Keratinocyte (primary cell): ENCODE data around the gene PPY. TPM values are rescaled to one million over a fixed set of nuclear protein-coding genes. Genes with fewer than 3 reads are reported as not detected.

ENCODE experiments used
- DNase-seq: peaks from one replicate; pipeline ENCODE4 v3.0.0-alpha.2; 2011; ENCODE audit warnings: low read depth, missing footprints, low spot score
- FAIRE-seq: peaks from 2 replicates; lab custom pipeline; 2011; peaks lifted over from hg19 to GRCh38; lab: Jason Lieb, UNC
- H2AFZ ChIP-seq: 2 replicates; pipeline ENCODE4 v1.6.0; 2012; ENCODE audit warnings: low read length, control low read depth, inconsistent platforms; ENCODE audit not compliant: control insufficient read depth
- H3K27ac ChIP-seq: 2 replicates; pipeline ENCODE4 v1.5.1; 2011; ENCODE audit warnings: low read length; ENCODE audit not compliant: control insufficient read depth, insufficient read depth
- H3K27me3 ChIP-seq: 3 replicates; pipeline ENCODE4 v1.6.0; 2011; ENCODE audit warnings: low read length; ENCODE audit not compliant: control insufficient read depth, insufficient read depth; ENCODE audit errors: extremely low read depth
- H3K36me3 ChIP-seq, 2 experiments: 2 replicates in 1 of 2; 3 replicates in 1 of 2; pipeline ENCODE4 v1.5.1; 2011; ENCODE audit warnings: low read length in 2 of 2, mild to moderate bottlenecking in 1 of 2; ENCODE audit not compliant: control insufficient read depth in 2 of 2, insufficient read depth in 2 of 2; ENCODE audit errors: extremely low read depth in 1 of 2
- H3K4me1 ChIP-seq: 3 replicates; pipeline ENCODE4 v1.5.1; 2011; ENCODE audit warnings: low read length; ENCODE audit not compliant: control insufficient read depth, insufficient read depth; ENCODE audit errors: extremely low read depth
- H3K4me2 ChIP-seq: 3 replicates; pipeline ENCODE4 v1.6.0; 2011; ENCODE audit warnings: low read depth, low read length; ENCODE audit not compliant: control insufficient read depth, insufficient read depth; ENCODE audit errors: extremely low read depth
- H3K4me3 ChIP-seq, 3 experiments: fragments of 200-600 bp in 1 of 3; sonication (generic) in 1 of 3; 2 replicates in 2 of 3; 3 replicates in 1 of 3; pipeline ENCODE4 v1.5.1; 2011 to 2016; ENCODE audit warnings: low read length in 3 of 3, mild to moderate bottlenecking in 3 of 3, control low read depth in 2 of 3, inconsistent platforms in 1 of 3, low read depth in 1 of 3, mixed read lengths in 1 of 3, mixed run types in 1 of 3, moderate library complexity in 1 of 3; ENCODE audit not compliant: control insufficient read depth in 2 of 3, insufficient read depth in 2 of 3; ENCODE audit errors: extremely low read depth in 1 of 3
- H3K79me2 ChIP-seq: 2 replicates; pipeline ENCODE4 v1.6.0; 2012; ENCODE audit warnings: low read length; ENCODE audit not compliant: control insufficient read depth, insufficient read depth
- H3K9ac ChIP-seq: 3 replicates; pipeline ENCODE4 v1.6.0; 2011; ENCODE audit warnings: low read length; ENCODE audit not compliant: control insufficient read depth, insufficient read depth; ENCODE audit errors: extremely low read depth
- H3K9me1 ChIP-seq: 3 replicates; pipeline ENCODE4 v1.6.0; 2011; ENCODE audit warnings: low read length; ENCODE audit not compliant: control insufficient read depth, insufficient read depth; ENCODE audit errors: extremely low read depth
- H3K9me3 ChIP-seq: 2 replicates; pipeline ENCODE4 v1.5.1; 2012; ENCODE audit warnings: low read depth, low read length; ENCODE audit not compliant: control insufficient read depth
- H4K20me1 ChIP-seq: 3 replicates; pipeline ENCODE4 v1.6.0; 2011; ENCODE audit warnings: low read length; ENCODE audit not compliant: control insufficient read depth, insufficient read depth; ENCODE audit errors: extremely low read depth
- EZH2 ChIP-seq: IDR thresholded peaks from one replicate; pipeline ENCODE4 v1.6.1; 2012; ENCODE audit warnings: inconsistent platforms, mild to moderate bottlenecking, low read length, moderate library complexity
- dilution Hi-C: fragments of 300-500 bp; cut with MboI; formaldehyde crosslinking; loops from one replicate; pipeline ENCODE4 v1.7.0; 2020; ENCODE audit warnings: low sequenced_read_pairs; ENCODE audit not compliant: extremely low pct_ligation_motif_present
- polyA plus RNA-seq, 5 experiments: library from polyadenylated mRNA; depleted of rRNA in 3 of 5; stranded (reverse) in 3 of 5; stranded (forward) in 1 of 5; unstranded in 1 of 5; fragments of >200 nt; gene quantifications; 1 replicate in 1 of 5; 2 replicates in 3 of 5; 3 replicates in 1 of 5; pipeline versions ENCODE4 v1.2.1 to v1.2.3, GENCODE V29; 2011 to 2012; ENCODE audit warnings: missing spikeins in 2 of 5, low read depth in 1 of 5, low replicate concordance in 1 of 5
- TF ChIP-seq, protein P1 (sequence below), 3 experiments: IDR thresholded peaks in 1 of 3; conservative IDR thresholded peaks in 1 of 3; optimal IDR thresholded peaks in 1 of 3; 2 replicates in 2 of 3; 3 replicates in 1 of 3; pipeline versions ENCODE3 to v1.5.1; 2011; ENCODE audit warnings: low read length in 3 of 3, mild to moderate bottlenecking in 3 of 3, moderate library complexity in 2 of 3, control low read depth in 1 of 3, inconsistent platforms in 1 of 3; ENCODE audit not compliant: insufficient read depth in 2 of 3; ENCODE audit errors: extremely low read depth in 1 of 3

The PPY gene
- polyA plus RNA-seq, 1 donor (not counting 4 experiments of a cell fraction or from before 2014, with no cell fraction given): not detected

DNA sequence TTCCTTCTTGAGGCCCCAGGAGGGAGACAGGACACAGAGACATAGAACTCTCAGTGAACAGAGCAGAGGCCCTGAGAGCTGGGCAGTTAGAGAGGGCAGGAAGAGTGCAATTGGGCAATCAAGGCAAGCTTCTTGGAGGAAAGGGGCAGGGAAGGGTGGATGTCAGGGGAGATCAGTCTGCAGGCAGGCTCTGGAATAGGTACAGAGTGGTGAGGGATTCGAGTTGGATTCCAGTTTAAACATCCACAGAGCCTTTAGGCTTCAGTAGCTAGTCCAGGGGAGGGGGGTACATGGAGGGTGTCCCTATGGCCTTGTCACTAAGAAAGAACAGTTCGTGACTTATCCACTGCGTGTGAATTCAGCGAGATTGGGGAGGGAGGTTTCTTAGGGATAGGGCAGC lies 9.5 kb upstream of the PPY start:
- H3K9ac ChIP-seq: no peak overlapping the region

DNA sequence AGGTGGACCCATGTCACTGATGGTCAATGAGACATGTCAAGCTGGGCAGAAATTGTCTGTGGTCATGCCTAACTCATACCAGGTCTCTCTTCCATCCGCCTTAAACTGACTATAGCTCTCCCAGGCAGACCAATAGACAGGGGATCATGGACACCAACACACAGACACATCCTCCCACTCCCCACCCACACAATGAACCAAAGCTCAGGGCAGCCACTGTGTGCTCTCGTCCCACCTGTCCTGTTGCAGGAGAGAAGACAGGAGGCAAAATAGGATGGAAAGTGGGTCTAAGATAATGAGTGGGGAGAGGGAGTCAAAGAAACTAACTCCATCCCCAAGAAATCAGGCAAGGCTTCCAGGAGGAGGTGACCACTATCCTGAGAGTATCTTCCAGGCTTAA lies 8.3 kb upstream of the PPY start:
- no peak for TF ChIP-seq EZH2
- TF ChIP-seq, protein P1, sequence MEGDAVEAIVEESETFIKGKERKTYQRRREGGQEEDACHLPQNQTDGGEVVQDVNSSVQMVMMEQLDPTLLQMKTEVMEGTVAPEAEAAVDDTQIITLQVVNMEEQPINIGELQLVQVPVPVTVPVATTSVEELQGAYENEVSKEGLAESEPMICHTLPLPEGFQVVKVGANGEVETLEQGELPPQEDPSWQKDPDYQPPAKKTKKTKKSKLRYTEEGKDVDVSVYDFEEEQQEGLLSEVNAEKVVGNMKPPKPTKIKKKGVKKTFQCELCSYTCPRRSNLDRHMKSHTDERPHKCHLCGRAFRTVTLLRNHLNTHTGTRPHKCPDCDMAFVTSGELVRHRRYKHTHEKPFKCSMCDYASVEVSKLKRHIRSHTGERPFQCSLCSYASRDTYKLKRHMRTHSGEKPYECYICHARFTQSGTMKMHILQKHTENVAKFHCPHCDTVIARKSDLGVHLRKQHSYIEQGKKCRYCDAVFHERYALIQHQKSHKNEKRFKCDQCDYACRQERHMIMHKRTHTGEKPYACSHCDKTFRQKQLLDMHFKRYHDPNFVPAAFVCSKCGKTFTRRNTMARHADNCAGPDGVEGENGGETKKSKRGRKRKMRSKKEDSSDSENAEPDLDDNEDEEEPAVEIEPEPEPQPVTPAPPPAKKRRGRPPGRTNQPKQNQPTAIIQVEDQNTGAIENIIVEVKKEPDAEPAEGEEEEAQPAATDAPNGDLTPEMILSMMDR (optimal IDR thresholded peaks at IDR 0.05 in 1 of 3, IDR thresholded peaks at IDR 0.05 in 1 of 3, conservative IDR thresholded peaks at IDR 0.05 in 1 of 3; ENCODE audit: extremely low read depth in 1 of 3, insufficient read depth in 2 of 3, low read length in 3 of 3): no peak
- H3K9ac ChIP-seq: no peak overlapping the region
- DNase-seq (no peak), FAIRE-seq (no peak)
- no peak overlapping the region for H3K27ac ChIP-seq
- H3K4me1 ChIP-seq: no peaks in the 10 kb centered on the region
- H3K4me2 ChIP-seq: no peak overlapping the region
- no peaks in the 10 kb centered on the region for H3K79me2 ChIP-seq
- H3K4me3 ChIP-seq: no peak overlapping the region
- dilution Hi-C loops: no loop called here
- H3K9me3 ChIP-seq: no peaks in the 10 kb centered on the region
- peaks cover 48% of the 10 kb centered on the region for H3K27me3 ChIP-seq
- no peak overlapping the region for H2AFZ ChIP-seq
- no peaks in the 10 kb centered on the region for H4K20me1 ChIP-seq
- H3K9me1 ChIP-seq: no peaks in the 10 kb centered on the region
- H3K36me3 ChIP-seq: no peaks in the 10 kb centered on the region

More for the DNA sequence above, 9.5 kb upstream of the PPY start:
- Histone ChIP-seq H2AFZ (no peak overlapping the region), H4K20me1 (no peaks in the 10 kb centered on the region), H3K27ac (no peak overlapping the region), H3K9me3 (no peaks in the 10 kb centered on the region), H3K27me3 (peaks cover 48% of the 10 kb centered on the region), H3K4me2 (no peak overlapping the region), H3K36me3 (no peaks in the 10 kb centered on the region), H3K9me1 (no peaks in the 10 kb centered on the region), H3K79me2 (no peaks in the 10 kb centered on the region), H3K4me1 (no peaks in the 10 kb centered on the region), H3K4me3 (no peak overlapping the region)
- TF ChIP-seq, protein P1 (optimal IDR thresholded peaks at IDR 0.05 in 1 of 3, IDR thresholded peaks at IDR 0.05 in 1 of 3, conservative IDR thresholded peaks at IDR 0.05 in 1 of 3; ENCODE audit: extremely low read depth in 1 of 3, insufficient read depth in 2 of 3, low read length in 3 of 3): no peak
- TF ChIP-seq EZH2: no peak
- no peak for DNase-seq
- FAIRE-seq: no peak
- dilution Hi-C loops: no loop called here
